Smooth muscle cell (in vitro differentiated cells): ENCODE results near the gene DNAJC5. TPM values are rescaled to one million over a fixed set of nuclear protein-coding genes. Genes with fewer than 3 reads are reported as not detected.

Source experiments
- DNase-seq: peaks from one replicate; lab custom pipeline; 2025; ENCODE audit not compliant: unreplicated experiment; lab: John Stamatoyannopoulos, UW
- H2AFZ ChIP-seq: fragments of 200-600 bp; sonication (generic); 2 replicates; pipeline ENCODE4 v1.6.0; 2016; ENCODE audit warnings: antibody characterized with exemption, low read depth, mild to moderate bottlenecking
- H3F3A ChIP-seq: fragments of 200-600 bp; sonication (generic); 2 replicates; pipeline ENCODE4 v1.6.0; 2017; ENCODE audit warnings: antibody characterized with exemption, low read depth
- H3K27ac ChIP-seq: fragments of 200-600 bp; sonication (generic); 2 replicates; pipeline ENCODE4 v1.5.1; 2016; ENCODE audit warnings: low read depth, mild to moderate bottlenecking
- H3K27me3 ChIP-seq: fragments of 200-600 bp; sonication (generic); 2 replicates; pipeline ENCODE4 v1.6.1; 2016; ENCODE audit warnings: low read depth, mild to moderate bottlenecking
- H3K36me3 ChIP-seq: fragments of 200-600 bp; sonication (generic); 2 replicates; pipeline ENCODE4 v1.5.1; 2016; ENCODE audit warnings: low read depth
- H3K4me1 ChIP-seq: fragments of 200-600 bp; sonication (generic); 2 replicates; pipeline ENCODE4 v1.5.1; 2016; ENCODE audit warnings: low read depth
- H3K4me2 ChIP-seq: fragments of 200-600 bp; sonication (generic); 2 replicates; pipeline ENCODE4 v1.6.0; 2016; ENCODE audit warnings: mild to moderate bottlenecking
- H3K4me3 ChIP-seq: fragments of 200-600 bp; sonication (generic); 2 replicates; pipeline ENCODE4 v1.5.1; 2016; ENCODE audit warnings: mild to moderate bottlenecking
- H3K79me2 ChIP-seq: fragments of 200-600 bp; sonication (generic); 2 replicates; pipeline ENCODE4 v1.6.0; 2016; ENCODE audit warnings: low read depth, mild to moderate bottlenecking
- H3K9ac ChIP-seq: fragments of 200-600 bp; sonication (generic); 2 replicates; pipeline ENCODE4 v1.6.0; 2016; ENCODE audit warnings: low read depth
- H3K9me3 ChIP-seq: fragments of 200-600 bp; sonication (generic); replicated peaks from 2 replicates; pipeline ENCODE4 v1.5.1; 2016; ENCODE audit warnings: low read depth
- H4K20me1 ChIP-seq: fragments of 200-600 bp; sonication (generic); 2 replicates; pipeline ENCODE4 v1.6.0; 2016; ENCODE audit warnings: low read depth
- CTCF ChIP-seq: fragments of 200-600 bp; sonication (generic); IDR thresholded peaks from 2 replicates; pipeline ENCODE4 v1.5.1; 2017; ENCODE audit warnings: borderline replicate concordance, mild to moderate bottlenecking, antibody characterized with exemption; ENCODE audit not compliant: insufficient read depth, poor library complexity, severe bottlenecking
- WGBS: methylation state at CpG from one replicate; pipeline ENCODE4 v1.1.7; 2016; ENCODE audit warnings: low lambda C conversion rate; 5-methylcytosine and 5-hydroxymethylcytosine counted together
- polyA plus RNA-seq: library from polyadenylated mRNA; unstranded; fragments of >200 nt; fragmentation: Nextera tagmentation; extraction: Ambion mirVana; gene quantifications from 2 replicates; pipeline ENCODE4 v1.2.1, GENCODE V29; 2016
- total RNA-seq: library from RNA; depleted of rRNA; stranded (reverse); fragments of >200 nt; gene quantifications from 2 replicates; pipeline ENCODE4 v1.2.3, GENCODE V29; 2014

DNAJC5 gene
- total and polyA plus RNA-seq, 2 experiments from 2014 or later, result 8.7 to 24.5 TPM

- H3F3A ChIP-seq, result peaks cover 6% of the 10 kb centered on the region
- no peaks in the 10 kb centered on the region for H3K27me3 ChIP-seq
- H3K4me2 ChIP-seq, result no peak overlapping the region
- peaks cover 25% of the 10 kb centered on the region for H3K79me2 ChIP-seq
- no peak overlapping the region for H3K27ac ChIP-seq
- TF ChIP-seq CTCF, result no peak
- no peaks in the 10 kb centered on the region for H3K9me3 ChIP-seq
- 97% methylated on average over 36 of the region's 39 CpGs for WGBS
- no peaks in the 10 kb centered on the region for H3K4me1 ChIP-seq
- peaks cover 96% of the 10 kb centered on the region for H4K20me1 ChIP-seq
- no peaks in the 10 kb centered on the region for H3K36me3 ChIP-seq
- H3K9ac ChIP-seq, result no peak overlapping the region
- no peak overlapping the region for H2AFZ ChIP-seq
- H3K4me3 ChIP-seq, result no peak overlapping the region
- no peak for DNase-seq
These were observed 51.3 kb downstream of the DNAJC5 start for GRCh38 chr20:63945921-63946920.

- Histone ChIP-seq H3K79me2 (peaks cover 33% of the 10 kb centered on the region), H3K27me3 (no peaks in the 10 kb centered on the region), H3F3A (peaks cover 6% of the 10 kb centered on the region), H3K9me3 (no peaks in the 10 kb centered on the region), H3K36me3 (no peaks in the 10 kb centered on the region), H2AFZ (no peak overlapping the region), H3K4me2 (no peak overlapping the region), H3K4me1 (no peaks in the 10 kb centered on the region), H3K4me3 (no peak overlapping the region), H3K9ac (no peak overlapping the region), H3K27ac (no peak overlapping the region), H4K20me1 (peaks cover 99% of the 10 kb centered on the region)
- TF ChIP-seq CTCF, result no peak
- DNase-seq, result no peak
- 97% methylated on average over 15 of the region's 15 CpGs for WGBS
These were observed 52.2 kb downstream of the DNAJC5 start for GRCh38 chr20:63946986-63947637.

- TF ChIP-seq CTCF, result no peak
- Histone ChIP-seq H3K4me1 (no peaks in the 10 kb centered on the region), H3K79me2 (peaks cover 40% of the 10 kb centered on the region), H3F3A (no peaks in the 10 kb centered on the region), H3K4me3 (no peak overlapping the region), H3K27me3 (no peaks in the 10 kb centered on the region), H3K9me3 (no peaks in the 10 kb centered on the region), H4K20me1 (peaks cover 100% of the 10 kb centered on the region), H3K4me2 (no peak overlapping the region), H2AFZ (no peak overlapping the region), H3K36me3 (no peaks in the 10 kb centered on the region), H3K27ac (no peak overlapping the region), H3K9ac (no peak overlapping the region)
- DNase-seq, result no peak
- WGBS, result 97% methylated on average over 27 of the region's 27 CpGs
These were observed 52.9 kb downstream of the DNAJC5 start for GRCh38 chr20:63947638-63948456.
